ENCODE measurements around the gene PTPRN2.

The PTPRN2 gene

GRCh38 chr7:157688533-157689268 is 898.9 kb downstream of the PTPRN2 start:
- no peak for DNase-seq

DNA sequence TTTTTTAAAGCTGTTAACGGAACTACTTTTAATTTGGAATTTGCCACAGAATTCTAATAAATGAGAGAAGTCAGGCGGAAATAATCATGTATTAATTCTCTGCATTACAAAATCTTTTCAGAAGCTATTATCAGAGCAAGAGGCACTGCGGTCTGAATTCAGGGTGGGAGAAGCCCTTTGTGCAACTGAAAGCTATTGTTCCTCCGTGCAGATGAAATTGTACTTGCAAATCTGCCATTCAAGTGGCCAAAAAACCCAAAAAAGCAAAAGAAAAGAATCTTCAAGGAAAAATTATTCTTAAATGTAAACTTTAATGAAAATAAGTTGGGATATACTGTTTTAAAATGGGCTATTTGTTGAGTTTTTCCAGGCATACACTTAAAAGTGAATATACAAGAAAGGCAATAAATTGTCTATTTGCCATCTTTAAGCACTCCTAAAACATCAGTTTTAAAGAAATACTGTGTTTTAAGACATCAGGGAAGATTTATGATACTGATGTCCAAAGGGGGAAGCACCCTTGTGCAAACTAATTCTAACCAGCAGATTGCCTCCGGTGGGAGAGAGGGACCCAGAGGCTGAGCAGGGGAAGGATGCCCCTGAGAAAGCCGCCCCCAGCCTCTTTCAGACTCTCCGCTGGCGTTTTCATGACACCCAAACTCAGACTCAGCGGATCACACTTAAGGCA is 899.6 kb downstream of the PTPRN2 start:
- DNase-seq = no peak

DNA sequence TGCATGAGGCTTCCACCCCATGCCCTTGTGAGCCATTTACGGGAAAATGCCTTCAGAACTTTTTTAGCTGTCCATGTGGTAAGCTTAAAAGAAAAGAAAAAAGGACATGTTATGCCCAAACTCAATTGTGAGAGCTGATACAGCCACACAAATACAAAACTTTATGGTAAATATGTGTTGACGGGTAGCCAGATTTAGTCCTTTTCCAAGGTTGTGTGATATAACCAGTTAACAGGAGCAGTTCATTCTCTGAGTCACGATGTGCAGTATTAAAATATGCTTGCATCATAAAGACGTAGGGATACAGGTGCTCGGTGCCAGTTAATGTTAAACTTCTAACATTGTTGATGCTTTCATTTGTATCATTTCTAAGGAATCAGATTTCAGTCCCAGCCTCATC is 900.5 kb downstream of the PTPRN2 start:
- DNase-seq = no peak

DNA sequence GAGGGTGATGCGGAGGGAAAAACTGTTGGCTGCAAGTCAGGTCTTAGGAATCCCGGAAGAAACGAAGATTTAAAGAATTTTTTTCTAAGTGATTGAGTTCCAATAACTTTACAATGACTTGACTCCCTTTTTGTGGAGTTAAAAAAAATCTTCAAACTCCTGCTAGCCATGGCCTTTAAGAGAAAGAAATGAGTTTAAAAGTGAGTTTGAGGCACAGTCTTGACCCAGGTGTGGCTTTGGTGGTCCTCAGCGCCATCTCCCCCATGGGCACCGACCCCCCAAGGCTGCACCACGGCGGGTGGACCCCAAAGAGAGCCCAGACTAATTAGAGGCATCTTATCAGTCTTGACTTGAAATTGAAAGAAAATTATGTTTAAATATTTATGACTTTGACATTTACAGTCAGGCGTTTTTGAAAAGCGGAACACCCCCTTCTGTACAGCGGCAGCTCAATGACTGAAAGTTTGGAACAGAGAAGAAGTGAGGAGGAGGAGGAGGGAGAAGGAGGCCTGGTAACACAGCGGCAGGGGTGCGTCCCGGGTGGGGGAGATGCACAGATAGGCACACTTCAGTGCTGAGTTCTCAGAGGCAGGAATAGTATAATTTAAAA is 901.2 kb downstream of the PTPRN2 start:
- no peak for DNase-seq

DNA sequence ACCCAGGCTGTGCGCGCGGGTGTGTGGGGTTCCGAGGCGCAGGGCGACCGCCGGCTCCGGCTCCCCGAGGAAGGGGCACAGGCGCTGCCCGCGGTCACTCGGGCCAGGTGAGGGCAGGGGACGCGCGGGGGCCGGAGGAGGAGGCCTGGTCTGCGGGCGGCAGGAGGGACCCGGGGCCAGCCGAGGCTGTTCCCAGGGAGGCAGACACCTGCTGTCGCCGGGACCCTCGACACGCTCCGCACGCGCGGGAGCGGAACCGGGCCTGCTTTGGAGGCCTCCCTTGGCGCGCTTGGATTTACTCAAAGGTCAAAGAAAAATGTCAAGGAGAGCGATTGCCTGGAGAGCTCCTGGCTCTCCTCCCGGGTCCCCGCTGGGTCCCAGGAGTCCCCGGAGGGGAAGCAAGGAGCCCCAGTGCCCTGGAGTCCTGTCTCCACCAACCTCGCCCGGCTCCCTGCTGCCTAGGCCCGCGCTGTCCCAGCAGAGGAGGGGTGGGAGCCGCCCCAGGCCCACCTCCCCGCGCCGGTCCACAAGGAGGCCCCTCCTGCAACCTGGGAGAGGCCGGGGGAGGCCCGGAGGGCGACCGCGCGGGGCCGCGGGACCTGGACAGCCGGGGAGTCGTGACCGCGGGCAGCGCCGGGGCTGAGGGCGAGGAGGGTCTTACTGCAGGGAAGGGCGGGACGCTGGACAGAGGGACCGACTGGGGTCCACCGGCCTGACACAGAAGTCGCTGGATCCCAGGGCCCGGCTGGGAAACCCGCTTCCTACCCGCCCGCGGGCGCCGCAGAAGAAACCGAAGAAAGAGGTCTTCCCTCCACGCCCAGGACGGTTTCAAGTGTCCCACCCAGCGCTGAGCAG is 902.0 kb downstream of the PTPRN2 start:
- DNase-seq = no peak

- DNase-seq = no peak
These were observed 902.7 kb downstream of the PTPRN2 start for GRCh38 chr7:157684909-157685429.

GRCh38 chr7:157684157-157684908 is 903.3 kb downstream of the PTPRN2 start:
- no peak for DNase-seq

DNA sequence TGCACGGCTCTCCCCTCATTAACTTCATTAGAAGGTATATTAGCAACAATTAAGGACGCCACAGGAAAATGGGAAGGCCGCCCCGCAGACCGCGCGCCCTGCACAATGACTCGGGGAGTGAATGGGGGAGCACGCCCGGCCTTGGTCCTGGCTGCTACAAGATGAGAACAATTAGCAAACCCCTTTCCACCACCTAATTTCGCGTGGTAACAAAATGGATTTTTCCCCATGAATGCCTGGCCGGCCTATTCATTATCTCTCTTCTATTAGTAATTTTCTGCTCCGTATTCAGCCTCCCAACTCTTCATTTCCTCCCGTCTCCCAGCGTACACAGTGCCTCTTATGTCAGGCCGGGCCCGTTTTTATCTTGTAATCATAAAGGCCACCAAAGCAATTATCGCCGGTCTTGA is 903.9 kb downstream of the PTPRN2 start:
- DNase-seq = no peak

- no peak for DNase-seq
These were observed 904.5 kb downstream of the PTPRN2 start for GRCh38 chr7:157682946-157683746.

- DNase-seq = no peak
These were observed 905.3 kb downstream of the PTPRN2 start for GRCh38 chr7:157682064-157682945.

DNA sequence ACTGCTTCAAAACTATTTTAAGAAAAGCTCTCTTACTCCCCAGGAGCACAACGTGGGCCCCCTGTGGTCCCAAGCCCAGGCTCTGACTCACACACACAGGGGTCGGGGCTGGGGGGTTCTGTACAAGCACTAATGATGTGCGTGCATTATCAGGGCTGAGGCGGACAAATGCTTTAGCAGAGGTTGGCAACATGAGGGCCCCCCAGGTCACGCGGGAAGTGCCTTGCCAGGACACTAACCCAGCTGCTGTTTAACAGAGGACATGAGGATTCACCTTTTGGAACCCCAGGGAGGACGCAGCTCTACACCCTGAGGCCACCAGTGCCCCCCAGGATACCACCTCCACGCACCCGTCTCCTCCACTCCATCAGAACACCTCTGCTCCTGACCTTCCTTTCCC is 908.0 kb downstream of the PTPRN2 start:
- no peak for DNase-seq

DNA sequence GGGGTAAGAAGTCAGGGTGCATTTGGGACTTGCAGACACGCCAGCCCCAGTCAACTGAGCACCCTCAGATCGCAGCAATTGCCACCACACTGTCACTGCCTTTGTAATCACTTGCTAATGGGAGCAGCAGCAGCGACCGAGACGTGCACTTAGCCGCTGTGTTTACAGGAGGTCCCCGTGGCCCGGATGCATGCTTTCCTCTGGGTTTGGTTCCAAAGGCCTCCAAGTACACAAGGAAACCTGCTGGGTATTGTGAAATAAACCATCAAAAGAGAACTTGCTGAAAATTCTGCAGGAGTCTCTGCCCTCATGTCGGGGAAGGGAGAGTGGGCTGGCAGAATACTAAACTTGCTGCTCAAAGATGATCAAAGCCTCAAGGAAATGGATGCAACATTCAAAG is 909.1 kb downstream of the PTPRN2 start:
- DNase-seq = no peak

DNA sequence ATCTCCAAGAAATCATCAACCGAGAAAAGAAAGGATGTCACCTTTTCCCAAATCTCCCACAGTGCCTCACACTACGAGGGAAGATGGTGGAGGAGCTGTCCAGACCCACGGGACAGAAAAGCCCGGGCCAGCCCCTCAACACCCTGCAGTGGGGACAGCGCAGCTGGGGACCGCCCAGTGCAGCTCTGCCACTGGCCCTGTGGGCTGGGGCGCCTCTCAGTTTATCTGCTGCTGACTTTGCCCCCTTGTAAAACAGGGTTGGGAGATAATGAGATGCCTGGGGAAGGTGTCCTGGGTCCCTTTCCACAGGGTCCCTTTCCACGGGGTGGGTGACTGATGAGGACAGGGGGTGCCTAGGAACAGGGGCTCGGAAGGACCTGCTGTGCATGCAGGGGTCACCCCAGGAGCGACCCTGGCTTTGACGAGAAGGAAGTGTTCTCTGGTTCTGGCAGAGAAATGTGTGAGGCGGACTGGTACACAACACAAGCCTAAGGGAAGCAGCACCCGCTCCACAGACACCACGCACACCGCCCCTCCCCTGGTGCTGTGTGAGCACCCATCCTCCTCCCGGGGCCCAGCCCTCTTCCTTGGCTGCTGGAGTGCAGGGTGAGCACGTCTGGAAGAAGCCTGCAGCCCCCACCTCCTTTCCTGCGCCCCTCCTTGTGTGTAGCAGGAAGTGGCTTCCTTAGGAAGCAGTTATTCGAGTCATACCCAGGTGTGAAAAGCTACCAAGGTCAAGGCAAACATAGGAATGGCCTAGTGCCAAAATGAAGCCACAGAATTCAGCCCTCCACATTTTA is 911.0 kb downstream of the PTPRN2 start:
- DNase-seq = no peak

DNA sequence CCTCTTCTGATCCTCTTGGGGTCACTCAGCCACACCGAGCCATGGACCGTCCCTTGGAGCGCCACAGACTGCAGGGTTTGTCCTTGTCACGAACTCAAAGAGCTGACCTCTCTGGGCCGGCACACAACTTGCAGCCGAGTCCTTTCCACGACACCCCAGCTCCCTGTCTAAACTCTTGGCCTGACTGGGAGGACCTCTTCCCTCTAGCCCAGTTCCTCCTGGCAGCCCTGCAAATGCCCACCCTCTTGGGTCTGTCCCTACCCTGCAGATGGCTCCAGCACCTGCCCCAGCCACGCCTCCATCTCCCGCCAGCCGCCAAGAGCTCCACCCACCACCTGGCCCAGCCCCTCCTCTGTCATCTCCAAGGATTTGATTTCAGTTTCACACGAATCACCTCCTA is 911.6 kb downstream of the PTPRN2 start:
- no peak for DNase-seq

DNA sequence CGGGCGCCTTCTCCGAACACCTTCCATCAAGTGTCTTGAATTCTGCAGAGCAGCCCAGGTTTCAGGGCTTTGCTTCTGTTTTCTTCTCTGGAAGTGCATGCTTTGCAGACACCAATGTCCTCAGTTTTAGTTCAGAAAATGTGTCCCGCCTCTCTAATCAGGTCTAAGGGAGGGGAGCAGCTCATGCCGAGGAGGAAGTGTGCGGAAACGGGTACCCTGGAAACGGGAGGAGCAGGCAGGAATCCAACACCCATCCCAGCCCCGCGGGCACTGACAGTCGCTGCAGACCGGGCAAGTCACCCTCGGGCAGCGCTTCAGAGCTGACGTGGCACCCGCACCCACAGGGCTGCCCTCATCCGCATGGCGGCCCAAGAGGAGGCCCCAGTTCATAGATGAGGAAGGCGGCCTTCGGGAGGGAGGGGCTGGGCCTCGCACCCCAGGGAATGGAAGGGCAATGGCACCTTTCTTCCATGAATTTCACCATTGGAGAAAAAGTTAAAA is 912.1 kb downstream of the PTPRN2 start:
- DNase-seq = no peak

DNA sequence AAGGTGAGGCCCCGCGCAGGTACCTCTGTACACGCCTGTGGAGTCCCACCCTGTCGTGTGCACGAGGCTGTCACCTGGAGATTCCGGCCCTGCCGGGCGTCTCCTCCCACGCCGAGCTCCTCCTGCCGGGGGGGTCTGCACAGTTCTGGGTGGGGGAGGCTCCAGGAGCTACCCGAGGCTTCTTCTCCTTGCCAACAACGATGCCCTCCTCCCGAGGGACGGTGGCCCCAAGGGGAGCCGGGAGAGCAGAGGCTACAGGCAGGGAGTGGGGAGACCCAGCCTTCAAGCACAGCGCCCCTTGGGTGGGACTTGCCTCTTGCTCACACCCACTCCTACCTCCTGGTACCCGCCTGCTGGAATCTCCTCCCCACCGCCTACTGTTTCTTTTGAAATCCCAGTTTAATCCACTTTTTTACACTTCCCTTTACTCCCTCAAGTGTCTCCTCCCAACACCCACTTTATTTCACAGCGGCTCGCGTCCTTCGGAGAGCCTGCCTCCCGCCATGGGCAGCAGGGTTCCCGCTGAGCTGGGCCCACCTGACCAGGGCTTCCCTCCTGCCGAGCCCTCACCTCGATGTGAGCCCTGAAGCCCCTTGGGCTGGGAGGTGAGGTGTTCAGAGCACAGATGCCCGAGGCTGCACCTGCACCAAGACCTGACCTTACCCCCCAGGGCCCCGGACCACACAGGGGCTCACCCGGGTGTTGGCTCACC is 912.8 kb downstream of the PTPRN2 start:
- no peak for DNase-seq

- no peak for DNase-seq
These were observed 913.5 kb downstream of the PTPRN2 start for GRCh38 chr7:157674027-157674714.

- no peak for DNase-seq
These were observed 914.0 kb downstream of the PTPRN2 start for GRCh38 chr7:157673573-157673972.
